Measurements from ENCODE around the gene BTBD17. TPM values are rescaled to one million over a fixed set of nuclear protein-coding genes. Genes with fewer than 3 reads are reported as not detected.

Gene BTBD17
- polyA plus RNA-seq, 1 of the 3 experiments (the other 2 are of a cell fraction) = not detected

- WGBS (ENCODE audit: low lambda C conversion rate) = 39% methylated on average over 16 of the region's 20 CpGs
- no peaks in the 10 kb centered on the region for H3K9me2 ChIP-seq
- DNase-seq = no peak
- H3F3A ChIP-seq (replicated peaks; ENCODE audit: insufficient read depth) = no peaks in the 10 kb centered on the region
- TF ChIP-seq NRF1 (IDR thresholded peaks at IDR 0.05; ENCODE audit: low read depth, low read length) = no peak
- TF ChIP-seq POLR2AphosphoS5 (IDR thresholded peaks at IDR 0.05; ENCODE audit: low read depth, low read length) = no peak
- no peak for TF ChIP-seq USF1 (IDR thresholded peaks at IDR 0.05; ENCODE audit: borderline replicate concordance, low read depth)
- TF ChIP-seq ELF1 (IDR thresholded peaks at IDR 0.05) = no peak
- TF ChIP-seq USF2 (IDR thresholded peaks at IDR 0.05; ENCODE audit: borderline replicate concordance, low read depth, low read length) = no peak
- no peak for TF ChIP-seq IRF3 (IDR thresholded peaks at IDR 0.05; ENCODE audit: low read depth, low read length)
- no peak for TF ChIP-seq MEF2A (IDR thresholded peaks at IDR 0.05; ENCODE audit: borderline replicate concordance, low read depth)
- TF ChIP-seq RXRA (IDR thresholded peaks at IDR 0.05; ENCODE audit: borderline replicate concordance, low read depth) = no peak
- no peak for TF ChIP-seq PBX3 (IDR thresholded peaks at IDR 0.05)
- TF ChIP-seq CHD2 (IDR thresholded peaks at IDR 0.05; ENCODE audit: low read length, partially characterized antibody) = no peak
- no peak for TF ChIP-seq REST (IDR thresholded peaks at IDR 0.05; ENCODE audit: low read depth, low read length)
- TF ChIP-seq RCOR1 (IDR thresholded peaks at IDR 0.05; ENCODE audit: low read length) = no peak
- no peak for TF ChIP-seq YY1 (IDR thresholded peaks at IDR 0.05; ENCODE audit: low read depth)
- no peak for TF ChIP-seq ZBTB33 (IDR thresholded peaks at IDR 0.05; ENCODE audit: borderline replicate concordance, low read depth)
- no peak for TF ChIP-seq SMC3 (IDR thresholded peaks at IDR 0.05; ENCODE audit: low read depth, low read length)
- no peak for TF ChIP-seq FOSL2 (IDR thresholded peaks at IDR 0.05; ENCODE audit: borderline replicate concordance, low read depth)
- no peak for TF ChIP-seq EP300 (IDR thresholded peaks at IDR 0.05; ENCODE audit: borderline replicate concordance in 1 of 2, low read depth in 1 of 2, low read length in 1 of 2)
- TF ChIP-seq GABPA (IDR thresholded peaks at IDR 0.05; ENCODE audit: low read depth) = no peak
- no peaks in the 10 kb centered on the region for H3K79me2 ChIP-seq (ENCODE audit: insufficient read depth)
- ChIA-PET POLR2A (no interaction called here), CTCF (interaction anchor here (0.7 to 12.6 kb wide), 6 partner anchors 15 to 183 kb away, joined by 3 to 194 read pairs (median 8); partner anchors contain the start of genes BTBD17 and GPR142)
- no peaks in the 10 kb centered on the region for H4K20me1 ChIP-seq (ENCODE audit: insufficient read depth)
- H3K4me3 ChIP-seq (ENCODE audit: low read depth in 2 of 2, low read length in 1 of 2) = no peak overlapping the region
- H3K4me2 ChIP-seq = no peak overlapping the region
- no peak overlapping the region for H3K27ac ChIP-seq (ENCODE audit: low read depth in 2 of 2, low read length in 1 of 2)
- no peak overlapping the region for H3K9ac ChIP-seq
- H3K36me3 ChIP-seq (replicated peaks in 1 of 2; ENCODE audit: control insufficient read depth in 1 of 2, insufficient read depth in 2 of 2, low read length in 1 of 2) = no peaks in the 10 kb centered on the region
- no peaks in the 10 kb centered on the region for H3K27me3 ChIP-seq (ENCODE audit: insufficient read depth)
- H3K9me3 ChIP-seq = no peaks in the 10 kb centered on the region
- no peak overlapping the region for H2AFZ ChIP-seq (ENCODE audit: low read depth)
- peaks cover 0 to 2% of the 10 kb centered on the region in 2 experiments; a peak in 1 of 4 replicates for H3K4me1 ChIP-seq (ENCODE audit: control insufficient read depth in 1 of 2, insufficient read depth in 2 of 2, low read depth in 1 of 2, low read length in 1 of 2)
Observed at GRCh38 chr17:74350486-74350885, 11.2 kb downstream of the BTBD17 start.
